ENCODE results near the gene CNOT4.
"Not testable (repeated sequence)": the region's sequence is repeated elsewhere in the genome, so short reads cannot be mapped to it uniquely, and the experiment has no call there.

The CNOT4 gene

DNA sequence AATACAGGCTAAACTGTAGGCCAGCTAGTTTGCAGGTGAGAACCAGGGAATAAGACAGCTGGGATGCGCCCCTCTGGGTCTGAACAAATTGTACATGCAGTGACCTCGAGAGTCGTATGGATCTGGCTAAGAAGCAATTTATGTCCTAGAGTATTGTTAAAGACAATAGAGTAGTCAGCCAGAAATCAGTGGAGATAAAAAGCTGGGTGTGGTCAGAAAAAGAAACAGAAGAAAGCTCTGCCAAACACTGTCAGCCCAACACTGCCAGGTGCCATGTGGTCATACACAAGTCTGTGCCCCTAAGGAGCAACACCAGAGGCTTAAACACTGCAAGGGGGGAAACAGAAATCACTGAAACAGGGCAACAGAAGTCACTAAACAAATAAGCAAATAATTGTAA lies 62.2 kb downstream of the CNOT4 start:
- DNase-seq, result no peak

GRCh38 chr7:135445690-135446089 lies 64.2 kb downstream of the CNOT4 start:
- no peak for DNase-seq

DNA sequence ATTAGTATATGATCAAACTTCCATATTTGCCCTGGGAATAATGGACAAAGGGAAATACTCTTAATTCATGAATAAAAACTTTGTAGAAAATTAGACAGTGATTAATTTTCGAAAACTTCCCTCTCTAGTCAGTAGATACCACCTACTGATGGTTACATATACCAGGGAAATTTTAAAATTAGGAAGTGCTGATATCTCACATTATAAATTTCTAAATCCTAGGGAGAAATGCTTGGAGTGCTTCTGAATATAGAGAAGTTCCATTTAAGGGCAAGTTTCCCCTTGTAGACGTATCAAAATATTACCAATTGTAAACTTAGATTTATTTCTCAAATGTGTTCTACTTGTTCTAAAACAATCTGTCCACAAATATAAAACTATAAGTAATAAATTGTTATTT lies 64.6 kb downstream of the CNOT4 start:
- not testable (repeated sequence) for DNase-seq

GRCh38 chr7:135441791-135442190 lies 68.1 kb downstream of the CNOT4 start:
- DNase-seq, result no peak

DNA sequence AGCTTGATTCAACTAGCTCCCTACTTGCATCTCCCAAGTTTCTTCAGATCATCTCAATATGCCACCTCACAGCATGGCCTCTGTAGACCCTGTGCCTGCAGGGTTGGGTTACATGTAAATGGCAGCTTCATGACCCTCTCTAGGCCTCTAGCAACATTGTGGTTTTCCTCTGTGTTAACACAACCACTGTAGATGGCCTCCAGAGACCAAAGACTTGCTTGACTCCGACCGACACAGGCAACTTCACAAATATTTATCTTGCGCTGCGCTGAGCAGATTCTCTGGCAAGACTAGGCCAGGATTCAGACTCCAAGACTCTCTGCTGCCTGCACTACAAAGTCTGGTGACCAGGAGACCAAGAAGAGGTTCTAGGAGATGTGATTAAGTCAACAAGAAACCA lies 75.9 kb downstream of the CNOT4 start:
- DNase-seq, result no peak

- DNase-seq, result no peak
Observed at GRCh38 chr7:135430626-135431025, 79.3 kb downstream of the CNOT4 start.

DNA sequence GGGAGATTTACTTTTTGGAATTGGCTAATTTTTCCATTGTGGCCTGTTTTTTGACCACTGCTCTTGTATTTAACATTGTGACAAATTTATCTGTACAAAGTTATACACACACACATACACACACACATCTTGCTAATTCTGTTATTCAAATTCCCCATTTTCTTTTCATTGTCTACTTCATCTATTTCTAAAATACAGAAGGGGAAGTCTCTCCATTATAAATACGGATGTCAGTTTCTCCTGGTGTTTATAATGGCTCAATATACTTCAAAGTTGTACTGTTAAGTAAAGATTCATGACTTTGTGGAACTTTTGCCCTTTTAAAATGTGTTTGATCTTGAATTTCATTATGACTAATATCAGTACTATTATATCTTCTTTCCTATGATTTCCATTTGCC lies 81.0 kb downstream of the CNOT4 start:
- DNase-seq, result no peak

DNA sequence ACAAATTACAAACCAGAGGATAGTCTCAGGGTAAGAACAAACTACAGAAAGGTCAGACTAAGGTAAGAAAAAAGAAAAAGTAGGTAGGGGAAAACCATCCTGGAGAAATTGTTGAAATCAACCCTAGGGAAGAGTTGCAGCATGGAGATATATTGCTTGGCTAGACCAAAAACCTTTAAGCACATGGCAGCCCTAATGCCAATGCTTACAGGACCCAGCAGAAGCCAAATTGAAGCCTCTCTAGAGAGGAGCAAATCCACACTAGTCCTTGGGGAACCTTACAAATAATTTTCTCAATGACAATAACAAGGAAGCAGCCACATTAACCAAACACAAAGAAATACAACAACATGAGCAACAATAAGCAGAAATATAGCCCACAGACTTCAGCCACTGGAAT lies 81.9 kb downstream of the CNOT4 start:
- no peak for DNase-seq

DNA sequence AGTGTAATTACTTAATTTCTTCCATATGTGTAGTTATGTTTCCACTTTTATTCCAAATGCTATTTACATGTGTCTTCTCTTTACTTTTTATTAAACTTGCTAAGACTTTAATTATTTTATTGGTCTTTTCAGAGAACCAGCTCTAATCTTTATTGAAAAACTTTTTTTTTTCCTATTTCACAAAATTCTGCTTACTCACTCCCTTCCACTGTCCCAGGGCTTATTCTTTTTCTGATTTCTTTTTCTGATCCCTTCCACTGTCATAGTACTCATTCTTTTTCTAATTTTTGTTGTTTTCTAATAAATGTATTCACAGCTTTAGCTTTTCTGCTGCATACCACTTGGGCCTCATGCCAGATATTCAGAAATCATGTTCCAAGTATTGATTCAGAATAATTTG lies 82.7 kb downstream of the CNOT4 start:
- DNase-seq, result no peak

GRCh38 chr7:135425036-135425435 lies 84.9 kb downstream of the CNOT4 start:
- DNase-seq, result no peak

- no peak for DNase-seq
Observed at GRCh38 chr7:135420786-135421185, 89.1 kb downstream of the CNOT4 start.

- DNase-seq, result no peak
Observed at GRCh38 chr7:135416431-135416830, 93.5 kb downstream of the CNOT4 start.

- DNase-seq, result peak; percentile 16
Observed at GRCh38 chr7:135414850-135415439, 95.0 kb downstream of the CNOT4 start.

DNA sequence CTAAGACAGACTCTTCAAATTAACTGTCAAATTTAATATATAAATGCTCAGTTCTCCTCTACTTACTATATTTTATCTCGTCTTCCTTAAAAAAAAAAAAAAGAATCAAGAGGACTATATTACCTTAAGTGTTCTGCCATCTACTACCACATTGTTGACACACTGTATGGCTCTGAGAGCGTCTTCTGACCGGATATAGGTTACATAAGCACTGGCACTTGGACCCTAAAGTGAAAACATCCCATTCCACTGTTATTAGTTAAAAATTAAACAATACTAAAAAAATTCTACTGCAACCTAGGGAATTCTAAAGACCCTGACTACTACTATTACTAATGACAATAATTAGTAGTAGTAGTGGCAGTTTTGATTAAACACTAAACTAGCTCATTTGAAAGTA lies 95.7 kb downstream of the CNOT4 start:
- DNase-seq, result no peak

- no peak for DNase-seq
Observed at GRCh38 chr7:135411098-135411497, 98.8 kb downstream of the CNOT4 start.

DNA sequence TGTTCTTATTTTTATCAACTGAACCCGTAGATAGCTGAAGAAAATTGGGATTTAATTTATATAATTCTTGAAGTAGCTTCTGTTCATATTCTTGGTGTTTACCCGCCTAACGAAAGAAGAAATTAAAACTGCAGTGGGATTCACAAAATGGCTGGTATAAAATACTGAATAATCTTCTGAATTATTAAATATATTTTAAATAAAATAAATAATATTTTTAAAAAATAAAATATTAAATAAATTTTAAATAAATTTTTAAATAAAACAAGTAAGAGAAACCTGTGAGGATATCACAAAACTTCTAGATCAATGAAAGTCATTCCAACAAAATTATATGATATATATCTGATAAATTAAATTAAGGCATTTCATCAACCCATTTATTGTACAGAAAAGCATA lies 99.4 kb downstream of the CNOT4 start:
- no peak for DNase-seq

DNA sequence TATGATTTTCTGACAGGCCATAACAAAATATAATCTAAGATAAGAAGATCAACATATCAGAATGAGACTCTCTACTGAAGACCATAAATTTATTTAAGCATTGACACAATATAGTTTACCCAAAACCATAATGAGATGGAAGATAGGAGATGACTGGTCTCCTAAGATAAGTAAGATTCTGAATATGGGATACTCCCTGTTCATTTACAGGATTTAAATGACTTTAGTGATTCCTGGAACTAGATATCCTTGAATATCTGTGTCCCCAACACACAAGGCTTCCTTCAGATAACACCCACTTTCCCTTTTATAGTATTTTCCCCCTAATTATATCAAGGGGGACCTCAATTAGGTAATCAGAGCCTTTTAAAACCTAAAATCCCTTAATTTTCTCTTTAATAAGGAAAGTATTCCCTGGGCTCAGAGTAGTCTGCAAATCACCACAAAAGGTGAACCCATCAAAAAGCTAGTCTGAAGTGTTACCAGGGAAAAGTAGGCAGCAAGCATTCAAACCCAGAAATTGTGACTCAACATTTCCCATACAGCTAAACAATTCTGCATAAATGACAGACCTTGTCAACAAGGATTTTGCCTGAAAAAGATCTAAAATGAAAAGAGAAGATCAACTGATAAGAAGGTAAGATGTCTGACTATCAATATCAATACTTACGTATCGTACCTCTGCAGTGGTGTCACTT lies 99.9 kb downstream of the CNOT4 start:
- no peak for DNase-seq

- DNase-seq, result no peak
Observed at GRCh38 chr7:135407884-135408283, 102.0 kb downstream of the CNOT4 start.

GRCh38 chr7:135406918-135407317 lies 103.0 kb downstream of the CNOT4 start:
- no peak for DNase-seq

- no peak for DNase-seq
Observed at GRCh38 chr7:135405969-135406368, 103.9 kb downstream of the CNOT4 start.

DNA sequence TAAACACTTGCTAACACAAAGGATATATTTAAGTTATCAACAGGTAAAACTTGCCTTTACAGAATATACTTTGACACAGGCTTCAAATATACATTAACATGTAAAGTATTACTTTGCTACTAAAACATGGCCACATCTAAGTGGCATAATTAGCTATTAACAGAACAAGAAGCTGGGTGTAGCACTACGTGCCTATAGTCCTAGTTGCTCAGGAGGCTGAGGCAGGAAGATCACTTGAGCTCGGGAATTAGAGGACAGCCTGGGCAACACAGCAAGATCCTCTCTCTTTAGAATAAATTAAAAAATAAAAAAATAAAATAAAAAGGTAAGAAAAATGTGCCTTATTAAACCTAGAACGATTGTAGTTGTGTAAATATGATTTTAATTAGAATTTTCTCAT lies 106.6 kb downstream of the CNOT4 start:
- no peak for DNase-seq

DNA sequence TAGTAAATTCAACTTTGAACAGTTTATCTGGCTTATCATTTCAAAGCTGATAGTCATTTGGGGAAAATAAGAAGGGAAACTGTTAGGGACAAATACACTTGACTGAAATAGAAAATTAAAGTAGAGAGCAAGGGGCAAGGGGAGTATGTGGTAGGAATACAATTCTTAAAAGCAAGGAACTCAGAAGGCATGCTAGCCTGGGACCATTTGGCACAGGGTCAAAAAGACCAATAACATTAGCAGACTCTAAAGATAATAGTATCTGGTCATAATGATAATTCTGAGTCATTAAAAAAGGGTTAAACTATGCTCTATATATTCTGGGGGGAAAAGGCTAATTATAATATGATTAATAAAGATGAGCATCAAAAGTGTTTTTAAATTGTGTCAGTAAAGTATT lies 112.2 kb downstream of the CNOT4 start:
- DNase-seq, result no peak

DNA sequence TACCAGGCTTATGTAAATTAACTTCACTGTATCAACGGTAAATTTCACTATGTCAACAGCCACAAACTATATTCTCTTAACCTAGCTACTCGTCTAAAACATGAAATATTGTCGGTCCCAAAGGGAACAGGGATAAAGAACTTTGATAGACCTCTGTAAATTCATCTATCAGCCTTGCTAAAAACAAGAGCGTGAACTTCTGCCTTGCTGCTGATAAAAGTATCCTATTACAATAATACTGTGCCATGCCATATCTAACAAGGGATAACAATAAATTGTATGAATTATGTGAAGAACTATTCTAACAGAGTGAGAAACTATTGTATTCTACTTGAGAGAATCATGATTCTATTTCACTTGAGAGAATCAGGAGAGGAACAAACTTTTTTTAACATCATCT lies 117.2 kb downstream of the CNOT4 start:
- DNase-seq, result no peak

DNA sequence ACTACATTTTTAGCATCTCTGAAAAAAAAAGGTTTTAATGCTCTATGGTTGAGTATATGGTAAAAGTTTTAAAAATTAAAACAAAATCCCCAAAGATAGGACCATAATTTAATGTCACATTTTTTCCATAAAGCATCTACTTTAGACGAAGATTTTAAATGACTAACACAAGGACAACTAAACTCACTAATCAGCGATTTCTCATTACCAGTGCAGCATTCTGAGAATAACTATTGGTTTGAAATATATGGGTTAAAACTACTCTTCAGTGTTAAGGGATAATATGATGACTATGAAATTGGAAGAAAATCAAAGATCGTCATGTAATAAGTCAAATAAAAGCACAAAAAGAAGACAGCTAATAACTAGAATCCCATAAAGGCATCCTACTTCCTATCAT lies 118.4 kb downstream of the CNOT4 start:
- DNase-seq, result no peak

GRCh38 chr7:135390829-135391228 lies 119.1 kb downstream of the CNOT4 start:
- DNase-seq, result no peak

Measured in NCI-H1694 (cell line).